Measurements from ENCODE around the gene GRB10.
"Not testable (repeated sequence)": the region's sequence is repeated elsewhere in the genome, so short reads cannot be mapped to it uniquely, and the experiment has no call there.

GRB10 gene

GRCh38 chr7:50739744-50740435 lies 42.8 kb downstream of the GRB10 start:
- peak; percentile 90 for DNase-seq

GRCh38 chr7:50738932-50739331 lies 43.8 kb downstream of the GRB10 start:
- no peak for DNase-seq

GRCh38 chr7:50735836-50736235 lies 46.9 kb downstream of the GRB10 start:
- not testable (repeated sequence) for DNase-seq

GRCh38 chr7:50735333-50735732 lies 47.4 kb downstream of the GRB10 start:
- no peak for DNase-seq

- no peak for DNase-seq
Measured at GRCh38 chr7:50734246-50734645, 48.5 kb downstream of the GRB10 start.

GRCh38 chr7:50733552-50733951 lies 49.1 kb downstream of the GRB10 start:
- no peak for DNase-seq

- no peak for DNase-seq
Measured at GRCh38 chr7:50731703-50732582, 50.8 kb downstream of the GRB10 start.

GRCh38 chr7:50730446-50731400 lies 52.0 kb downstream of the GRB10 start:
- DNase-seq, result no peak

- DNase-seq, result no peak
Measured at GRCh38 chr7:50729962-50730361, 52.7 kb downstream of the GRB10 start.

GRCh38 chr7:50728184-50728583 lies 54.5 kb downstream of the GRB10 start:
- DNase-seq, result no peak

GRCh38 chr7:50727711-50728110 lies 55.0 kb downstream of the GRB10 start:
- DNase-seq, result no peak

GRCh38 chr7:50727072-50727471 lies 55.6 kb downstream of the GRB10 start:
- no peak for DNase-seq

GRCh38 chr7:50725774-50726173 lies 56.9 kb downstream of the GRB10 start:
- no peak for DNase-seq

GRCh38 chr7:50724526-50725520 lies 57.9 kb downstream of the GRB10 start:
- no peak for DNase-seq

- no peak for DNase-seq
Measured at GRCh38 chr7:50723888-50724287, 58.8 kb downstream of the GRB10 start.

GRCh38 chr7:50723173-50723572 lies 59.5 kb downstream of the GRB10 start:
- DNase-seq, result no peak

- no peak for DNase-seq
Measured at GRCh38 chr7:50721661-50722259, 60.9 kb downstream of the GRB10 start.

GRCh38 chr7:50721160-50721559 lies 61.5 kb downstream of the GRB10 start:
- peak; percentile 54 for DNase-seq

GRCh38 chr7:50720295-50720694 lies 62.4 kb downstream of the GRB10 start:
- no peak for DNase-seq

- DNase-seq, result peak; percentile 36
Measured at GRCh38 chr7:50718876-50719275, 63.8 kb downstream of the GRB10 start.

- peak; percentile 17 for DNase-seq
Measured at GRCh38 chr7:50718311-50718710, 64.4 kb downstream of the GRB10 start.

All from DMS153 (cell line).